Urothelium cell line (cell line): ENCODE results near the gene CD109.
"Not testable (repeated sequence)": the region's sequence is repeated elsewhere in the genome, so short reads cannot be mapped to it uniquely, and the experiment has no call there.

Experiments
- DNase-seq: peaks from one replicate; pipeline ENCODE4 v3.0.0; 2011; ENCODE audit warnings: low spot score, mixed read lengths
- FAIRE-seq: peaks from 2 replicates; lab custom pipeline; 2011; peaks lifted over from hg19 to GRCh38; lab: Jason Lieb, UNC

CD109 gene

DNA sequence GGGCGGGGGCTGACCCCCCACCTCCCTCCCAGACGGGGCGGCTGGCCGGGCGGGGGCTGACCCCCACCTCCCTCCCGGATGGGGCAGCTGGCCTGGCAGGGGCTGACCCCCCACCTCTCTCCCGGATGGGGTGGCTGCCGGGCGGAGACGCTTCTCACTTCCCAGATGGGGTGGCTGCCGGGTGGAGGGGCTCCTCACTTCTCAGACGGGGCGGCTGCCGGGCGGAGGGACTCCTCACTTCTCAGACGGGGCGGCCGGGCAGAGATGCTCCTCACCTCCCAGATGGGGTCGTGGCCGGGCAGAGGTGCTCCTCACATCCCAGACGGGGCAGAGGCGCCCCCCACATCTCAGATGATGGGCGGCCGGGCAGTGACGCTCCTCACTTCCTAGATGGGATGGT is 155.0 kb downstream of the CD109 start:
- not testable (repeated sequence) for DNase-seq, FAIRE-seq

- FAIRE-seq = no peak
- peak; percentile 18 for DNase-seq
These were observed 159.2 kb downstream of the CD109 start for GRCh38 chr6:73854998-73855718.

- peak; percentile 77 for FAIRE-seq
- no peak for DNase-seq
These were observed 161.4 kb downstream of the CD109 start for GRCh38 chr6:73857341-73857890.

DNA sequence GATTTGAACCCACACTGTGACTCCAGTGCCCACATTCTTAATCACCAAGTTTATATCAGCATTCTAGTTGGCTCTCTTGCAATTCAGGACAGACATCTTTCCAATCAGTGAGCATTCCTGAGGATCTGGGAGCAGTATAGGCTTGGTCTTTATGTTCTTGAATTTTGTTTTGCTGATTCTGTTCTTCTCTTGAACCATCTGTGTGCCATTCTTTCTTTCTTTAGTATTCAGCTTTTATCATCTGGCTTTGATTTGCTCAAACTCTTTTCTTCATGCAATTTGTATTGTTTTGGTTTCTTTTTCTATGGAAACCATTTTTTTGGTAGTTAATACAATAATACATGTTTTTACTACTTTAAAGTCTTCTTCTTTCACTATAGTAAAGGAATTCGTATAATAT is 162.4 kb downstream of the CD109 start:
- FAIRE-seq = no peak
- no peak for DNase-seq

DNA sequence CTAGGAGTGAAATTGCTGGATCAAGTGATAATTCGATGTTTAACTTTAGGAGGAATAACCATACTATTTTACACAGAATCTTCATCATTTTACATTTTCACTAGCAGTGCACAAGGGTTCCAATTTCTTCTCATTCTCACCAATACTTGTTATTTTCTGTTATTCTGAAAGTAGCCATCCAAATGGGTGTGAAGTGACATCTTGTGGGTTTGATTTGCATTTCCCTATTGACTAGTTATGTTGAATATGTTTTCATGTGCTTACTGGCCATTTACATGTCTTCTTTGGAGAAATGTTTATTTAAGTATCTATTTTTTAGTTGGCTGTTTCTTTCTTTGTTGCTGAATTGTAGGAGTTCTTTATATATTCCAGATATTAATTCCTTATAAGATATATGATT is 164.3 kb downstream of the CD109 start:
- FAIRE-seq (no peak), DNase-seq (no peak)

GRCh38 chr6:73866305-73866704 is 170.3 kb downstream of the CD109 start:
- DNase-seq = no peak
- no peak for FAIRE-seq

- DNase-seq (no peak), FAIRE-seq (no peak)
These were observed 171.4 kb downstream of the CD109 start for GRCh38 chr6:73867411-73867810.

- DNase-seq (no peak), FAIRE-seq (no peak)
These were observed 174.9 kb downstream of the CD109 start for GRCh38 chr6:73870907-73871306.

GRCh38 chr6:73873081-73873480 is 177.1 kb downstream of the CD109 start:
- DNase-seq (no peak), FAIRE-seq (no peak)
